Fibroblast of villous mesenchyme (primary cell): ENCODE measurements around the gene VWA1. TPM values are rescaled to one million over a fixed set of nuclear protein-coding genes. Genes with fewer than 3 reads are reported as not detected.
"Not testable (repeated sequence)": the region's sequence is repeated elsewhere in the genome, so short reads cannot be mapped to it uniquely, and the experiment has no call there.

Experiments
- DNase-seq: peaks from one replicate; pipeline ENCODE4 v3.0.0-alpha.2; 2010; ENCODE audit warnings: low read depth
- H3K4me3 ChIP-seq: 2 replicates; pipeline ENCODE4 v1.5.1; 2011; ENCODE audit warnings: low read depth, mild to moderate bottlenecking, low read length
- total RNA-seq: library from RNA; depleted of rRNA; stranded (reverse); fragments of >200 nt; gene quantifications from 2 replicates; pipeline ENCODE4 v1.2.3, GENCODE V29; 2012
- TF ChIP-seq, protein P1 (sequence below): IDR thresholded peaks from 2 replicates; pipeline ENCODE4 v1.5.1; 2012; ENCODE audit warnings: low read depth, mild to moderate bottlenecking, low read length; ENCODE audit not compliant: insufficient read depth

Gene VWA1
- total RNA-seq, 1 donor, result 5.6 TPM

DNA sequence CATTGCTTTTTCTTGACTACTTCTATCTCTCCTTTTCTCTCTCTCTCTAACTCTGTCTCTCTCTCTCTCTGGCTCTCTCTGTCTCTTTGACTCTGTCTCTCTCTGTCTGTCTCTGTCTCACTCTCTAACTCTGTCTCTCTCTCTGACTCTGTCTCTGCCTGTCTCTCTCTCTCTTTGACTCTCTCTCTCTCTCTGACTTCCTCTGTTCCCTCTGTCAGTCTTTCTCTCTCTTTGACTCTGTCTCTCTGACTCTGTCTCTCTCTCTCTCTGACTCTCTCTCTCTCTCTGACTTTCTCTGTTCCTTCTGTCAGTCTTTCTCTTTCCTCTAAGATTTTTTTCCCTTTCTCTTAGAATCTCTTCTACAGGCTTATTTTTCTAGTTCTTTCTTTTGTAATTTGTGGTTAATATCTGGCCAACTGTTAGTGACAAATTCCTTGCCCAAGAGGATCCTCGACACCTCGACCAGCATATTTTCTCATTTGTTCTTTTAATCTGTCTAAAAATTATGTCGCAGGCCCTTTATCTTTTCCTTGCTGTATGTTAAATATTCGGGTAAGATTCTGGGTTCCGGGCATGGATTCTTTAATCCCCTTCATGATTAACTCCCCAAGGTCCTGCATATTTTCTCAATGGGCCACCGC lies 13.7 kb downstream of the VWA1 start, which contains the start of gene ATAD3C:
TSS of gene ATAD3C (plus strand) at position 591 of the 641 bp plus-strand sequence. CDS start 995 bp downstream, outside the sequence.
- TF ChIP-seq, protein P1, sequence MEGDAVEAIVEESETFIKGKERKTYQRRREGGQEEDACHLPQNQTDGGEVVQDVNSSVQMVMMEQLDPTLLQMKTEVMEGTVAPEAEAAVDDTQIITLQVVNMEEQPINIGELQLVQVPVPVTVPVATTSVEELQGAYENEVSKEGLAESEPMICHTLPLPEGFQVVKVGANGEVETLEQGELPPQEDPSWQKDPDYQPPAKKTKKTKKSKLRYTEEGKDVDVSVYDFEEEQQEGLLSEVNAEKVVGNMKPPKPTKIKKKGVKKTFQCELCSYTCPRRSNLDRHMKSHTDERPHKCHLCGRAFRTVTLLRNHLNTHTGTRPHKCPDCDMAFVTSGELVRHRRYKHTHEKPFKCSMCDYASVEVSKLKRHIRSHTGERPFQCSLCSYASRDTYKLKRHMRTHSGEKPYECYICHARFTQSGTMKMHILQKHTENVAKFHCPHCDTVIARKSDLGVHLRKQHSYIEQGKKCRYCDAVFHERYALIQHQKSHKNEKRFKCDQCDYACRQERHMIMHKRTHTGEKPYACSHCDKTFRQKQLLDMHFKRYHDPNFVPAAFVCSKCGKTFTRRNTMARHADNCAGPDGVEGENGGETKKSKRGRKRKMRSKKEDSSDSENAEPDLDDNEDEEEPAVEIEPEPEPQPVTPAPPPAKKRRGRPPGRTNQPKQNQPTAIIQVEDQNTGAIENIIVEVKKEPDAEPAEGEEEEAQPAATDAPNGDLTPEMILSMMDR, result no peak
- DNase-seq, result no peak
- no peak within 1 kb of the TSS for H3K4me3 ChIP-seq

DNA sequence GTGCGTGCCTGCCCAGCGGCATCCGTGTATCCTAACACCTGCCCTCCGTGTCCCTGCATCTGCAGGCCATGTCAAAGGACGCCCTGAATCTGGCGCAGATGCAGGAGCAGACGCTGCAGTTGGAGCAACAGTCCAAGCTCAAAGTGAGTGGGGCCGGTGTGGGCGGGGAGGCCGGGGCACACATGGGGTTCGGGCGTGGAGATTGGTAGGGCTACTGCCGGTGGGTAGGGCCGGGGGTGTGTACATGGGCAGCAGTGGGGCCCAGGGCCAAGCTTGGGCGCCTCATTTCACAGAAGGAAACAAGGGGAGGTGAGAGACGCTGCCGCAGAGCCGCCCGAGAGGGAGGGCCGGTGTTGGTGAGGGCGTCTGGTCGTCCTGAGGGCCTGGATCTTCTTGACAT lies 15.1 kb downstream of the VWA1 start:
- H3K4me3 ChIP-seq, DNase-seq: not testable (repeated sequence)

DNA sequence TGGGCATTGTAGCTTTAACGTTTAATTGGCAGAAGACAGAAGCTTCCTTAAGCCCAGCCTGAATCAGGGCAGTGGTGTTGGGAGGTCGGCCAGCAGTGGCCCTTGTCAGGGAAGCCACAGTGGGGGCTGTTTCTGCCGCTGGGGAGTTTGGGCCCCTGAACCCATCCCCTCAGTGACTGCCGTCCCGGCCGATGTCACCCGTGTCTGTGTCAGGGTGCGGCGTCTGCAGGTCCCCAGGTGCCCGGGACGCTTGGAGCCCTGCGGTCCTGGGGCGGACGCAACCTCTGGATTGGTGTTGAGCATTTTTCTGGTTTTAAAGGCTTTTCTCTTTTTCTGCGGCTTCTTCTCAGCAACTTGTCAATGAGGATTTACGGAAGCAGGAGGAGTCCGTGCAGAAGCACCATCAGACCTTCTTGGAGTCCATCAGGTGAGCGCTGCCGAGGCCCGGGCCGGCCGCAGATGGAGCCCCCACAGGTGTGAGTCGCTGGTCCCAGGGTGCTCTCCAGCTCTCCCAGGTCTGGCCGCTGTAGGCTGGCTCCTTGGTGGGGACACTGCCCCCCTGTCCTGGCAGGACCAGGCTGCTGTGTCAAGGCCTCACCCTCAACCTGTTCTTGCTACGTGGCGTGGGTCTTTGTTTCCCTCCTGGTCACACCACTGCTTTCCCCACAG lies 16.3 kb downstream of the VWA1 start:
- no peak overlapping the region for H3K4me3 ChIP-seq
- TF ChIP-seq, protein P1, result no peak
- DNase-seq, result no peak

DNA sequence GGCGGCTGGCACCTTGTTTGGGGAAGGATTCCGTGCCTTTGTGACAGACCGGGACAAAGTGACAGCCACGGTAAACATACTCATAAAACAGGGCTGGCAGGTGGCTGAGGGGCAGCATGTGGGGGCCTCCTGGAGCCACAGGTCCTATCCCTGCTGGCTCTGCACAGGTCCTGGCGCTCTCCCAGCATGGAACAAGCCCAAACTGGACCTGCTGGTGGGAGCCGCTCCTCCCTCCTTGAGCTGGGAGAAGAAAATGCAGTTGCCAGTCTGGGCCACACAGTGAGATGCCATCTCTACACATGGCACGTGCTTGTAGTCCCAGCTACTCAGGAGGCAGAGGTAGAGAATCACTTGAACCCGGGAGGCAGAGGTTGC lies 16.9 kb downstream of the VWA1 start:
- DNase-seq, result not testable (repeated sequence)

DNA sequence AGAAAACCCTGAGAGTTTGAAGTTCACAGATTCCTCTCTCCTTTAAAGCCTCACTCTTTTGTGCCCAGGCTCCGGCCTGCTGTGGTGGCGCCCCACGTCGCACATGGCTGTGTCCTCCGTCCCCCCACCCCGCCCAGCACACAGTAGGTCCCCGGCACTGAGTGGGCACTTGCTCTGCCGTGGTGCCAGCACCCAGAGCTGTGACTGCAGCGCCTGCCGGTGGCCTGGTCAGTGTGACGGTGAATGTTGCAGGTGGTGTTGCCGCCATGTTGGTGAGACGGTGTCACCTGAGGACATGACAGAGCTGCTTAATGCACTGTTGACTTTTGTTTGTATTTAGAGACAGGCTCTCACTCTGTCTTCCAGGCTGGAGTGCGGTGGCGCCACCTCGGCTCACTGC lies 17.4 kb downstream of the VWA1 start:
- no peak overlapping the region for H3K4me3 ChIP-seq
- no peak for DNase-seq
- TF ChIP-seq, protein P1, result no peak

More for the DNA sequence above, 16.9 kb downstream of the VWA1 start:
- not testable (repeated sequence) for H3K4me3 ChIP-seq

DNA sequence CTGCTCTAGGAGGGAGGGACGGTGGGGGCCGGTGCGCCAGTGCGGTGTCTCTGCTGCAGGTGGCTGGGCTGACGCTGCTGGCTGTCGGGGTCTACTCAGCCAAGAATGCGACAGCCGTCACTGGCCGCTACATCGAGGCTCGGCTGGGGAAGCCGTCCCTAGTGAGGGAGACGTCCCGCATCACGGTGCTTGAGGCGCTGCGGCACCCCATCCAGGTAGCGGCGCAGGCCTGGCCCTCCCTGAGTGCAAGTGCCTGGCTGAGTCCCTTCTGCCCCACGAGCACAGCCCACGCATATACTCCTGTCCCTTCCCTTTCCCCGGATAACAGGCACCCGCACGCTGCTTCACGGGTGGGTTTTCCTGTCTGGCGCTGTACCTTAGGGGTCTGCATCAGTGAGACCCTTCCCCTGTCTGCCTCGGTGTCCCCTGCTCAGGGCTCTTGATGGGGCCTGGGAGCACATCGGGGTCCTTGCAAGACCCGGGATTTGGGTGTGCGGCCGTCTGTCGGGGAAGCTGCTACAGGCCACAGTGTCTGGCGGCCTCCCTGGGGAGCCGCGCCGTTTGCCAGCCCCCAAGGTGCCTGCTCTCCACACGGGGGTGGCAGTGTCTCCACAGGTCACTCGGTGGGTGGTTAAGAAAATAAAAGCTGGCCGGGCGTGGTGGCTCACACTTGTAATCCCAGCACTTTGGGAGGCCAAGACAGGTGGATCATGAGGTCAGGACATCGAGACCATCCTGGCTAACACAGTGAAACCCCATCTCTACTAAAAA lies 19.0 kb downstream of the VWA1 start:
- H3K4me3 ChIP-seq, DNase-seq: not testable (repeated sequence)

DNA sequence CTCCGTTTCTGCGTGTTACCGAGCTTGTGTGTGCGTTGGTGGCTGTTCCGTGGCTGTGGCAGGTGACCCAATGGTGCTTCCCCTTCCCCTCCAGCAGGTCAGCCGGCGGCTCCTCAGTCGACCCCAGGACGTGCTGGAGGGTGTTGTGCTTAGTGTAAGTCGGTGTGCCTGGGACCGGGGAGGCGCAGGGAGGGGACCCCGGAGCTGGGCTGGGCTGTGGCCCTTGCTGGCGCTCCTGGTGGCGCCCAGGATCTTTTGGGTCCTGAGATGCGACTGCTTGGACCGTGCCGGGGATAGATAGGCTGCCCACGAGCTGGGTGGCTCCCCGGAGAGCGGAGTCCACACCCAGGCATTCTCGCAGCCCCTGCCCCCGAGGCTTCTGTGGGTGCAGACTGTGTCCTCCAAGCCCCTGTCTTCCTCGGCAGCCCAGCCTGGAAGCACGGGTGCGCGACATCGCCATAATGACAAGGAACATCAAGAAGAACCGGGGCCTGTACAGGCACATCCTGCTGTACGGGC lies 19.9 kb downstream of the VWA1 start:
- no peak overlapping the region for H3K4me3 ChIP-seq
- TF ChIP-seq, protein P1, result no peak
- no peak for DNase-seq

DNA sequence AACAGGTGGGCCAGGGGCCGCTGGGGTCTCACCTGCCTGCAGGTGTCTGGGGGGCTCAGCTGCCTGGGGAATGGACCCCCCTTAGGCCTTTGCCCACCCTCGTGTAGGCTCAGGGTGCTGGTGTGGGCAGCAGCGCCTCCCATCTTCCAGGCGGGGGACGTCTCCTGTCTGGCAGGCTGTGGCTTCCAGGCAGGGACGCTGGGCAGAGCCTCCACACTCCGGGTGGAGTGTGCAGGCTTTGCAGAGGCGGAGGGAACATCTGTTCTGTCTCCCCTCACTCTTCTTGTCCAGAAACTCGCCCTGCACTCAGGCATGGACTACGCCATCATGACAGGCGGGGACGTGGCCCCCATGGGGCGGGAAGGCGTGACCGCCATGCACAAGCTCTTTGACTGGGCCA lies 20.4 kb downstream of the VWA1 start:
- not testable (repeated sequence) for DNase-seq, H3K4me3 ChIP-seq

DNA sequence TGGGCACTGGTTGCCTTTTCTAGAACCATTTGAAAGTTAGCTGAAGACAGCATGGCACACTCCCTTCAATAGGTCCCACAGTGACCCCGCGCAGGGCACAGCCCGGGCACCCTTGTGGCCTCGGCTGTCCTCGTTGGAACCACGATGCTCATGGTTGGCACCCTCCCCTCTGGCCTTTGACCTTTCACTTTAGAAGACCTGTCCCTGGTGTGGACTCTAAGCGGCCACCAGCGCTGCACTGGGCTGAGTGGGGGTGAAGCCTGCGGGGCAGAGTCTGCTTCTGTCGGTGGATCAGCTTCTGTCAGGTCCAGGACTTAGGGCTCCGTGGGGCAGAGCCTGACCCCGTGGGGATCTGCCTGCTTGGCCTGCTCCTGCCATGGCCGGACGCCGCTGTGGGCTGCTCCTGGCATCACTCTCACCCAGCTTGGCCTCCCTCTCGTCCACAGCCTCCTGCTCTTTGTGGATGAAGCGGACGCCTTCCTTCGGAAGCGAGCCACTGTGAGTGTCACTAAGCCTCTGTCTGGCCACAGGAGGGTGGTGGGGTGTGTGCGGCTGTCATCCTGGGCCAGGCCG lies 21.3 kb downstream of the VWA1 start:
- not testable (repeated sequence) for H3K4me3 ChIP-seq, DNase-seq

DNA sequence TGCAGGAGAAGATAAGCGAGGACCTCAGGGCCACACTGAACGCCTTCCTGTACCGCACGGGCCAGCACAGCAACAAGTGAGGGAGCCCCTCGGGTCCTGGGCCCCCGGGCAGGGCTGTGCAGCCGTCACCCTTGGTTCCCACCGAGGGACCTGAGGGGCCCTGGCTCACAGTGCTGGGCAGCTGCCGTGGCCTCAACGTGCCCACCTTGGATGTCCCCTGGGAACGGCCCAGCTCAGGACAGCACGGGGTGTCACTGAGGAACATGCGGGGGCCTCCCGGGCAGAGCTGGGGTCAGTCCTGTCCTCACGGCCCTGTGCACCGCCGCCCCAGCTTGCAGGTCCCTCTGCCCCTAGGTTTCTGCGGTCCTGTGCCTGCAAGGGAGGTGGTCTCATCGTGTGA lies 23.7 kb downstream of the VWA1 start:
- H3K4me3 ChIP-seq, DNase-seq: not testable (repeated sequence)

DNA sequence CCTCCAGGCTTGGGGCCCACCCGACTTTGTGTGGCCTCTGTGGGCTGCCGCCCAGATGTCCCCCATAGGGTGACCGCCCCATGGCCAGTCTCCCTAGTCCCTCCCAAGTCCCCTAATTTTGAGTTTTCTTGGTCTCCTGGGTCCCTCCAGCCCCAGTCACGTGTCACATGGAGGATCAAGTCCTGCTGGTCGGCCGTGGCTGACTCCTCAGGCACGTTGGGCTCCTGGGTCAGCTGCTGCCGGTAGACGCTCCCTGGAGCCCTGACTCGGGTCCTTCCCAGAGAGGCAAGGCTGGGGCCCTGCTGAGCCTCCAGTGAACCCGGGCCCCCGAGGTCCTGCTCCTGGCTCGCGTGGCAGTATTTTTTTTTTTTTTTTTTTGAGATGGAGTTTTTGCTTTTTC lies 24.2 kb downstream of the VWA1 start:
- DNase-seq, H3K4me3 ChIP-seq: not testable (repeated sequence)
